IPS-15b (cell line): Measurements from ENCODE around the gene VCL.

ENCODE experiments used
- H3K27me3 ChIP-seq: one replicate; pipeline ENCODE4 v1.6.1; 2013; ENCODE audit warnings: low read length; ENCODE audit not compliant: control insufficient read depth, insufficient read depth
- H3K36me3 ChIP-seq: one replicate; pipeline ENCODE4 v1.6.1; 2013; ENCODE audit warnings: low read length; ENCODE audit not compliant: control insufficient read depth, insufficient read depth
- H3K4me1 ChIP-seq: one replicate; pipeline ENCODE4 v1.6.1; 2013; ENCODE audit warnings: mild to moderate bottlenecking, low read length; ENCODE audit not compliant: control insufficient read depth, insufficient read depth
- H3K4me3 ChIP-seq: one replicate; pipeline ENCODE4 v1.5.1; 2013; ENCODE audit warnings: low read depth, low read length
- H3K9ac ChIP-seq: one replicate; pipeline ENCODE4 v1.6.1; 2013; ENCODE audit warnings: low read depth, mild to moderate bottlenecking, low read length
- H3K9me3 ChIP-seq: one replicate; pipeline ENCODE4 v1.6.1; 2013; ENCODE audit warnings: mild to moderate bottlenecking, low read length; ENCODE audit not compliant: control insufficient read depth, insufficient read depth

VCL gene

DNA sequence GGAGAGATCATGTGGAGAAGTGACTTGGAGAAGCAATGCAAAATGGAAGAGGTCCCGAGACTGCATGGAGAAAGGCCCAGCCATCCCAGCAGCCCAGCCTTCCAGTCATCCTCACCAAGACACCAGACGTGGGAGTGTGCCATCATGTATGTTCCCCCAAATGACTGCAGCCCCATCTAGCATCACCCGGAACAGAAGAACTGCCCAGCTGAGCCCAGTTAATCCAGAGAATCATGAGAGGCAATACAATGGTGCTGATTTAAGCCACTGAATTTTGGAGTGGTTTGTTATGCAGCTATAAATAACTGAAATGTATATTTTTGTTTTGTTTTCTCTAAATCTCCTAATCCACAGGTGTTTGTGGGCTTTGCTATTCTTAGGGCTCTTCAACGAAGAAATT, 22.5 kb upstream of the VCL start:
- H3K4me1 ChIP-seq = peaks cover 5% of the 10 kb centered on the region
- no peaks in the 10 kb centered on the region for H3K9me3 ChIP-seq
- no peaks in the 10 kb centered on the region for H3K36me3 ChIP-seq
- no peaks in the 10 kb centered on the region for H3K27me3 ChIP-seq
- H3K4me3 ChIP-seq = no peak overlapping the region
- no peak overlapping the region for H3K9ac ChIP-seq

DNA sequence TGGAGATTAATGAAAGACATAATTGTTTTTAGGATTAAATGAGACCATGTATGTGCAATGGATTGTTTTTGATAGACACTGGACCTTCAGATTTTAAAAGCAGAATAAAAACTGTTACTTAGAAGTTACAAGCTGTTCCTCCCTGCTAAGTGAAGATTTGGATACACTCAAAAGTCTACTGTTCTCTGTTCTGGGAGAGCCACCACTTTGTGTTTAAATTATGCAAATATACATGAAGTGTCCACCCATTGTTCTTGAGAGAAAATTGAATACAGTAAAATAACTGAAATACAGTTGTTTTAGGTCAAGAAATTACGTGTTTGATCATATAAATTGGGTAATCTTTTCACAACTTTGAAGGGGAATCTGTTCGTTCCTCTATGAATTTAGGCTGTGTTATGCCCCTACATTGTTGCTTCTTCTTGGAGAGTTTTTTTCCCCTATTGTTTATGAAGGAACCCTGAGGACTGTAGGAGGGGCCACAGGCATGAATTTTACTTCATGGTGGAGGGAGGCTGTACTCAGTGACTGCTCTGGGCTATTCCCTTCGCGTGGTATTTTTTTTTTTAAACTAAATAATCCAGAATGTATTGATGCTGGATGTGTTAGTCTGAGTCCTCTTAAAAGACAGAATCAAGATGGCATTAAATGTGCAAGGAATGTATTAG, 18.6 kb upstream of the VCL start:
- Histone ChIP-seq H3K9ac (peak overlapping the region; percentile 4), H3K27me3 (no peaks in the 10 kb centered on the region), H3K4me3 (no peak overlapping the region), H3K36me3 (no peaks in the 10 kb centered on the region), H3K9me3 (no peaks in the 10 kb centered on the region), H3K4me1 (peaks cover 5% of the 10 kb centered on the region)

DNA sequence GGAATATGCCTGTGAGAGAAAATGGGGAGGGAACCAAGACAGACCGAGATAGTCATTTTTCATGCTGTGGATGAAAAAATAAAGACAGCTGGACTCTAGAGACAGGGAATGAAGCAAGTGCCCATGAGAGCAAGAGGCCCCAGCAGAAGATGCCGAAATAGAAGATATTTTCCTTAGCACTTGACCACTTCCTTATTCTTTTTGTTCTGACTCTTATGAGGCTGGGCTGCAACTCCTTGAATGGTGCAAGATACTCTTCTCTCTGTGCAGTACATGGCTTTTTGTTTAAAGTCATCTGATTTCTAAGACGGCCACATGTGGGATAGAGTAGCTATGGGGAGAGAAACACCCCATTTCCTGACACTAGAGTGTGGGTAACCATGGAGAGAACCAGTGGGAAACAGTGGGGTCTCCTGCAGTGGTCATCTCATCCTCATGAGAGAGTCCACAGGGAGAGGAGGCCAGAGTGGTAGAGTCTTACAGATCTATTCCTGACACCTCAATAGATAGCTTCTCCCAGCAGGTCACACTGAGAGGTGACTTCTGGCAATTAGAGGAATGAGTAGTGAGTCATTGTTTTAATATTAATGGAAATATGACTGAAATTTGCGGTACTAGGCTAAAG, 18.0 kb upstream of the VCL start:
- Histone ChIP-seq H3K9me3 (no peaks in the 10 kb centered on the region), H3K27me3 (no peaks in the 10 kb centered on the region), H3K4me3 (no peak overlapping the region), H3K4me1 (peaks cover 5% of the 10 kb centered on the region), H3K9ac (no peak overlapping the region), H3K36me3 (no peaks in the 10 kb centered on the region)

DNA sequence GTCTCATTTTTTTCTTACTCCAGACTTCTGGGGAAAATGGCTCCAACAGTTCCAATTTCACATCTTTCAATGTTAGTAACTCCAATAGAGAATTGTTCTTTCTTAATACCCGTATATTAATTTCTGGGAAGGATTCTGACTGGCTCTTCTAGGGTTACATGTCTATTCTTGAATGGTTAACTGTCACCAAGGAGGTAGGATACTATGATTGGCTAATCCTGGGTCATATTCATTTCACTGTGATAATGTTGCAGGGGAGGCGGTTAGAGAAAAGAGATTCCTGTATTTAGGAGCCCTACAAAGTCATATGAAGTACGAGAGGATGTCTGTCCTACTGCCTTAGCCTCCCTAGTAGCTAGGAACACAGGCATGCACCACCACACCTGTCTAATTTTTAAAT, 16.1 kb upstream of the VCL start:
- H3K27me3 ChIP-seq = no peaks in the 10 kb centered on the region
- no peak overlapping the region for H3K4me3 ChIP-seq
- H3K4me1 ChIP-seq = peaks cover 5% of the 10 kb centered on the region
- no peaks in the 10 kb centered on the region for H3K9me3 ChIP-seq
- no peaks in the 10 kb centered on the region for H3K36me3 ChIP-seq
- H3K9ac ChIP-seq = no peak overlapping the region

DNA sequence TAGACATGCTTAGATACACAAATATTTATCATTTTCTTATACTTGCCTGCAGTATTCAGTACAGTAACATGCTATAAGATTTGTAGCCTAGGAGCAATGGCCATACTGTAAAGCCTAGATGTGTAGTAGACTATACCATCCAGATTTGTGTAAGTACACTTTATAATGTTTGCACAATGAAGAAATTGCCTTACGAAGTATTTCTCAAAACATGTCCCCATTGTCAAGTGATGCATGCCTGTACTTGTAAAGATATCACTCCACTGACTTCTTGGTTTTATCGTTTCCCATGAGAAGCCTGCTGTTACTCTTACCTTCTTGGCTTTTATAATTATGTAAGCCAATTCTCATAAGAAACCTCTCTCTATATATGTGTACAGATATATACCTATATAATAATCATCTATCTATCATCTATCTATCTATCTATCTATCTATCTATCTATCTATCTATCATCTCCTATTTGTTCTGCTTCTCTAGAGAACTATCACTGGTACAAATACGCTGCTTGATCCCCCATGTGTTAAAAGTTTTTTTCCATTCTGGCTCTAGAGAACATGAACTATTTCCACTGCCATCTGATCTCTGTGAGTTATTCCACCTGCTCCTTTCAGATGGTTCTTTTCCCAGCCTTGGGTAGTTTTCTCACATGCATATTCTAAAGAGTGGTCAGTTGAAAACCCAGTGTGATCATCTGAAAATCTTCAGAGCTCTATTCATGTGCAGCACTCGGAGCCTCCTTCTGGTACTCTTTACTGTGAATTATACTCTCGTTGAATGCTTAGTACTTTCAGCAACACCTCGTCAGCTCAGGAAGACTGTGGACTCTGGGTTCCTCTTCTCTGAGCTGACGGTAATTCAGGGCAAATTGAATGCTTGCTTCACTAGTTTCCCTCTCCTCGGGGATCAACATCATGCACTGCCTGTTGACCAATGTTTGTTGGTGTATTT, 14.5 kb upstream of the VCL start:
- Histone ChIP-seq H3K4me1 (peaks cover 5% of the 10 kb centered on the region), H3K27me3 (no peaks in the 10 kb centered on the region), H3K9ac (no peak overlapping the region), H3K36me3 (no peaks in the 10 kb centered on the region), H3K4me3 (no peak overlapping the region), H3K9me3 (no peaks in the 10 kb centered on the region)

DNA sequence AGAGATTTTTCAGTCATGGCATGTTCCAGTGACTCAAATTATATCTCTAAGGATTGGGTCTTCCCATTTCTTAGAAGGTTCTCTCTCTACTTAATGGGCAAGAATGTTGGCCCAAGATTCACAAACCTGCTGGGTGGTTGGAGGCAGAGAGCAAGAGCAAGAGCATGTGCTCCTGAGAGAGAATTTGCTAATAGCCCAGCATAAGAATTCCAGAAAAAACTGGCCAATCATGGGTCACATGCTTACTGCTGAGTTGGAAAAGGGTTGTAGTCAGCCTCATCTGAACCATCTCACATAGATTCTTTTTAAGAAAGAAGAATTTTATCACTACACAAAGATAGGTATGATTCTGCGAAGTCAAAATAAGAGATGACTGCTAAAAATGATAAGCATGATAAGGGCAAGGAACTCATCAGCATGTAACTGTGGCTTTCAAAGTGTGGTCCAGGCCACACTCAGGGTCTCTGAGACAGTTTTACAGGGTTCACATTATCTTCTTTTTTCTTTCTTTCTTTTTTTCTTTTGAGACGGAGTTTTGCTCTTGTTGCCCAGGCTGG, 8.2 kb upstream of the VCL start:
- H3K9me3 ChIP-seq = no peaks in the 10 kb centered on the region
- no peak overlapping the region for H3K4me3 ChIP-seq
- no peaks in the 10 kb centered on the region for H3K27me3 ChIP-seq
- no peaks in the 10 kb centered on the region for H3K4me1 ChIP-seq
- H3K9ac ChIP-seq = no peak overlapping the region
- H3K36me3 ChIP-seq = no peaks in the 10 kb centered on the region

DNA sequence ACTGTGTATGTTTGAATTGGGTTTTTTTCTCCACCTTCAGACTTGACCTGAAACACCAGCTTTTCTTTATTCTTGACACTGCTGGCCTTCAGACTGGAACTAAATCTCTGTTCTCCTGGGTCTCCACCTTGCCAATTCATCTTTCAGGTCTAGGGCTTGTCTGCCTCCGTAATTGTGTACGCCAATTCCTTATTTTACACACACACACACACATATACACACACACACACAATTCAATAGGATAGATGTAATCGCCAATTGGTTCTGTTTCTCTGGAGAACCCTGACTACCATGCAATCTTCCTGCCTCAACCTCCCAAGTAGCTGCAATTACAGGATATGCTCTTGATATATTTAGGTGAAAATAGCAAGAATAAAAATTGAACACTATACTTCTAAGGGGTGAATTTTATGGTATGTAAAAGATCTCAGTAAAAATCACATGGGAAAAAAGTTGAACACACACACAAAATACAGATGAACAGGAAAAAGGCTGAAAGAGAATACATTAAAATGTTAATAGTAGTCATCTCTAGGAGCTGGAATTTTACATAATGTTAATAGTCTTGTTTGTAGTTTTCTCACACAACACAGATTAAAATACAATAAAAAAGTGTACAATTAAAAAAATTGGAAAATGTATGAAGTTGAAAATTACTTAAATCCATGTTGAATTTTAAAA, 6.6 kb upstream of the VCL start:
- Histone ChIP-seq H3K36me3 (no peaks in the 10 kb centered on the region), H3K4me1 (no peaks in the 10 kb centered on the region), H3K9ac (no peak overlapping the region), H3K27me3 (no peaks in the 10 kb centered on the region), H3K9me3 (no peaks in the 10 kb centered on the region), H3K4me3 (no peak overlapping the region)

DNA sequence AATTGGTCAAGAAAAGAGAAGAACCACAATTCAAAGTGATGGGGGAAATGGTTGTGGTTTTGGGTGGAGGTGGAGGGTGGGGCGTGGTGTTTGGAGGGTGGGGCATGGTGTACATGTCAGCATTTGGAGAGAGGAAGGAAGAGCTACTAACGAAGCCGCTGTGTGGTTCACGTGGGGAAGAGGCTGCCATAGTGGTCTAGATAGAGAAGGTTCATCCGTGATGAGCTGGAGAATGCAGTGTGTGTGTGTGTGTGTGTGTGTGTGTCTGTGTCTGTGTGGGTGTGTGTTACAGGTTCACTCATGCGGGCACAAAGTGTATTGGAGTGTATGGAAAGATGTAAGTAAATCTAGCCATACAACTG, 6.1 kb upstream of the VCL start:
- H3K4me1 ChIP-seq = no peaks in the 10 kb centered on the region
- no peak overlapping the region for H3K4me3 ChIP-seq
- no peak overlapping the region for H3K9ac ChIP-seq

DNA sequence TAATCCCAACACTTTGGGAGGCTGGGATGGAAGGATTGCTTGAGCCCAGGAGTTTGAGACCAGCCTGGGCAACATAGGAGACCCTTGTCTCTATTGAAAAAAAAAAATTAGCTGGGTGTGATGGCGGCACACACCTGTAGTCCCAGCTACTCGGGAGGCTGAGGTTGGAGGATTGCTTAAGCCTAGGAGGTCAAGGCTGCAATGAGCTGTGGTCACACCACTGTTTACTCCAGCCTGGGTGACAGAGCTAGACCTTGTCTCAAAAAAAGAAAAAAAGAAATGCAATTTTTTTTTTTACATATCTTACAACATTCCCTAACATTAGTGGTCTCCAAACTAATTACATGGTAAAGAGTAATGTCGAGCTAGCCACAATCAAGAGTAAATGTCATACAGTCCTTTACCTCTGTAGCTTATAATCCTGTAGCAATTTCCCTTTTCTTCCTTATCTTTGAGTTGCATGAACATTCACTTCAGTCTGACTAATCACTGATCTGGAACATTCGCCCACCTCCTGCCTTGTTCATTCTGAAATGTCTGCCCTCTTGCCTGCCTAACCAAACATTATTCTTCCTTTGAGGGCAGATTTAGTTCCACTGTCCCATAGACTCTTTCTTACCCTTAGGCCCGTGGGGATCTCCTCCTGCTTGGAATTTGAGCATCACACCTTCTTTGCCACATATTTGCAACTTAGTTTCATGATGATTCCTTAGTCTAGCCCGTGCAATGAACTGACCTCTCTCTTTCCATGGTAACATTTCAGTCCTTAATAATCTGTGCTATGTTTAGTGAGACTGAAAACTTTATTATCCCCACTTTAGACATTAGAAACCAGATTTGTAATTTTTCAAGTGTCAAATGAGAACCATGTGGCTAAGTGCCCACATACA, 4.8 kb upstream of the VCL start:
- H3K9me3 ChIP-seq = no peaks in the 10 kb centered on the region
- no peak overlapping the region for H3K4me3 ChIP-seq
- H3K9ac ChIP-seq = no peak overlapping the region
- peaks cover 4% of the 10 kb centered on the region for H3K4me1 ChIP-seq
- H3K36me3 ChIP-seq = peaks cover 1% of the 10 kb centered on the region
- H3K27me3 ChIP-seq = no peaks in the 10 kb centered on the region

More for the DNA sequence above, 6.1 kb upstream of the VCL start:
- Histone ChIP-seq H3K27me3 (no peaks in the 10 kb centered on the region), H3K36me3 (no peaks in the 10 kb centered on the region), H3K9me3 (no peaks in the 10 kb centered on the region)

DNA sequence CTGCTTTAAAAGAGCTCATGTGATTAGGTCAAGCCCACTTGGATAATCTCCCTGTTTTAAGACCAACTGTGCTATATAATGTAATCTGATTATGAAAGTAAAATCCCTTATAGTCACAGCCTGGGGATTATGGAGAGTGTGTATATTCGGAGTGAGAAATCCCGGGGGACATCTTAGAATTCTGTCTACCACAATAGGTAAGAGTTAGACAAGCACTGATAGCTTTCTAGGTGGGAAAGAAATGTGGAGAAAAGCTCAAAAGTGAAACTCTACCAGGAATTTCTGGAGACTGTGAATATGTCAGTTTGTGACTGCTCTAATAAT, 2.9 kb upstream of the VCL start:
- no peaks in the 10 kb centered on the region for H3K9me3 ChIP-seq
- H3K4me1 ChIP-seq = peaks cover 4% of the 10 kb centered on the region
- H3K36me3 ChIP-seq = peaks cover 7% of the 10 kb centered on the region
- no peak overlapping the region for H3K4me3 ChIP-seq
- no peak overlapping the region for H3K9ac ChIP-seq
- H3K27me3 ChIP-seq = no peaks in the 10 kb centered on the region

DNA sequence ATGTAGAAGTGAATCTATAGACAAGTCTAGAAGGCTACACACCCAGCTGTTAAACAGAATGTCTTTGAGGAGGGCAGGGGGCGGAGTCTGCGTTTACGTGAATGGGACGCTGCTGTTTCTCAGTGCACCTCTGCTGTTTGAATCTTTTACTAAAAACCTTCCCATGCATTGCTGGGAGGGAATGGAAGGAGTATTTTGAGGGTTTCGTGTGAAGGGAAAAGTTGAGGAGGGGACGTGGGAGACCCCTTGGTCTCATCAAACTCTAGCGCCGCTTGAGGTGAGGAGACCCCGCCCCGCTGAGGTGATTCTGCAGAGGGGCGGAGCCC, 492 bp upstream of the VCL start:
- peaks cover 8% of the 10 kb centered on the region for H3K4me1 ChIP-seq

More for the DNA sequence above, 492 bp upstream of the VCL start:
- no peaks in the 10 kb centered on the region for H3K9me3 ChIP-seq
- H3K36me3 ChIP-seq = peaks cover 7% of the 10 kb centered on the region
- no peaks in the 10 kb centered on the region for H3K27me3 ChIP-seq
- peak overlapping the region; percentile 83 for H3K4me3 ChIP-seq
- H3K9ac ChIP-seq = peak overlapping the region; percentile 78
